ENCODE results near the gene IL17RE.
"Not testable (repeated sequence)": the region's sequence is repeated elsewhere in the genome, so short reads cannot be mapped to it uniquely, and the experiment has no call there.

The IL17RE gene

DNA sequence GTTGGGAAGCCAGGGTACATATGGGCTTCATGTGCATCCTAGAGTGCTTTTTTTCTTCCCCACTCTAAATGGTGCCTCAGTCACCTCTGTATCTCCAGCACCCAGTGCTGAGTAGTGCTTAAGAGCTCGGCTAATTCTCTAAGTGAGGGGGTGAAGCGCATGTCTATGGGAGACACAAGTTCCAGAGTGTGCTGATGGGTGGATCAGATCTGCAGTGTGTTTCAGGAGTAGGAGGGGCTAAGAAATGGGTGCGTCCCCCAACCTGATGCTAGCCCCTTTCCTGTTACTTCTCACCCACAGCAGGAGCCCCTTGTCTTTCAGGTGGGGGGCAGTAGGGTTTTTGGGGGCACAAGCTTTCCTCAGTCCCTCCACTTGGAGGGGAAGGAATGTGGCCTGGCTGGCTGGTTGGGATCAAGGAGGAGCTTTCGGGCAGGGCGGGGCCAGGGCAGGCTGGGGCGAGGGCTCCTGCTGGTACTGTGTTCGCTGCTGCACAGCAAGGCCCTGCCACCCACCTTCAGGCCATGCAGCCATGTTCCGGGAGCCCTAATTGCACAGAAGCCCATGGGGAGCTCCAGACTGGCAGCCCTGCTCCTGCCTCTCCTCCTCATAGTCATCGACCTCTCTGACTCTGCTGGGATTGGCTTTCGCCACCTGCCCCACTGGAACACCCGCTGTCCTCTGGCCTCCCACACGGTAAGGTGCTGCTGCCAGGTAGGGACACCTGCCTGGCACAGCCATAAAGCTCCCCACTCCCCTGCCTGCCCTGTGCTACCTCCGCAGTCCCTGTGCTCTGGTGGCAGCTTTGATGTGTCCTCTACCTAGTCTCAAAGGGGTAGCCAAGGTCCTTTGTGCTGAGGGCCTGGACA is at the start of gene IL17RE:
TSS of gene IL17RE (plus strand) at position 477 of the 866 bp plus-strand sequence. CDS start at position 562, 85 bp downstream.
- peak in 1 of 2 experiments; percentile 3 for DNase-seq

- not testable (repeated sequence) for DNase-seq
These were observed 48.2 kb upstream of the IL17RE start for GRCh38 chr3:9854291-9854940.

GRCh38 chr3:9855594-9855993 is 47.1 kb upstream of the IL17RE start:
- DNase-seq, result no peak

- no peak for DNase-seq
These were observed 43.1 kb upstream of the IL17RE start for GRCh38 chr3:9859530-9860025.

DNA sequence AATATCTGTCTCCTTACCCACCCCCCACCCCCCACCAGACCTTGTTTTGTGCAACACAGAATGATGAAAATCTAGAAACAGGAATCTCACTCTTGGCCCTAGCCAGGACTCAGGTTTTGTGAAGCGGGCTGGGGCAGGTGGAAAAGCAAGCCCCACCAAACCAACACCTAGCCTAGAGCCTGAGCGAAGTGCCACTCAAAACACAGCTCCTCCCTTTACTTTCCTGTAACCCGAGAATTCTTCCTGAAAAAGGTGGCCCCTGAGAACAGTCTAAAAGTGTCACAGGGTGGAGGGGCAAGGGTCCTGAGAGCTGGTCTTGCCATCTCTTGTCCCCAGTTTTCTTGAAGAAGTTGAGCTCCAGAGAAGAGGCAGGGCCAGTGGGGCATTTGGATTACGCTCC is 41.4 kb upstream of the IL17RE start:
- DNase-seq, result no peak

DNA sequence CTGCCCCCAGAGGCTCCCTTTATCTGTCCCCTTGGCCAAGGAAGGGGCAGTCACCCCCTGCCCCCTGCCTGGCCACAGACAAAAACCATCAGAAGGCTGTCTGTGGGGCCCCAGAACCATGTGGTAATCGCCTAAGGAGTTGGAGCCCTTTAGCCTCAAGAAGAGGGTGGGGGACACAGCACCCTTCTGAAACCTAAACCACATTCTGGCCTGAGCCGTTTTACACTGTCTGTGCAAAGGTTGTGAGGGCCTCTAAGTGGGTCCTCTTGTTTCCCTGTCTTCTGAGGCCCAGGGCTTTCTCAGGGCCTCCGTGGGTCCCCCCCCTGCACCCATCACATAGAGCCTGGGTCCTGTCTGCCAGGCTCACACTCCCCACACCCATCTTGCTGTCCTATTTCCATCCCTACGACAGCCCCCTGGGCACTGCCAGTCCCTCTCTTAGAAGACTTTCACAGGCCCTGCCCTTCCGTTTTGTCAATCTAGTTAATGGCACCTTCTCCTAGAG is 41.0 kb upstream of the IL17RE start:
- DNase-seq, result no peak

DNA sequence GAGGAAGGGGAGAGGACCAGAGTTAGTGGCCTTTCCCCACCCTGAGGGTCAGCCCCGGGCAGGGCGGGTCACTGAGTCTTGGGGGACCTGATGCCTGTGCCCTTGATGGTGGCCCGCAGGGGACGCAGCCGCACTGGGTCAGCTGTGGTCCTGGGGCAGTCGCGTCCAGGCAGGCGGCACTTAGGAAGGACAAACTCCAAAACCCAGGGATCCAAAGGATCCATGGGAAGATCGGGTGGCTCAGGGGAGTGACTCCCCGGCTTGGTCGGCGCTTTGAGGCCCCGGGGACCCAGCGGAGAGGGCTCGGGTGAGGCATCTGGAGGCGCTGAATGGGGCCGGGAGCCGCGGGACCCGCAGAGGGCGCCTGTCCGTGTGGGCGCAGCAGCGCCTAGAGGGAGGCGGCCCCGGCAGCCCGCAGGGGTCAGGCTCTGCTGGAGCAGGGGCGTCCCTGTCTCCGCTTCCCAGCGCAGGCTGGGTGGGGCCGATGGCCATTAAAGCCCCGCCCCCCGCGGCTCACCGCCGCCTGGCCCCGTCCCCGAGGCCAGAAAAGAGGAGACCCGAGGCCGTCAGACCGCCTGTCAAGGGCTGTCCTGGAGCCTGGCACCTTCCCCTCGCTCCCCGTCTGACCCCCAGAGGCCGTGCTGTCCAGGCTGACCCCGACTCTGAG is 40.1 kb upstream of the IL17RE start:
- DNase-seq, result peak in 1 of 2 experiments; percentile 62

- no peak for DNase-seq
These were observed 39.4 kb upstream of the IL17RE start for GRCh38 chr3:9863058-9863772.

- no peak for DNase-seq
These were observed 38.3 kb upstream of the IL17RE start for GRCh38 chr3:9864200-9864927.

DNA sequence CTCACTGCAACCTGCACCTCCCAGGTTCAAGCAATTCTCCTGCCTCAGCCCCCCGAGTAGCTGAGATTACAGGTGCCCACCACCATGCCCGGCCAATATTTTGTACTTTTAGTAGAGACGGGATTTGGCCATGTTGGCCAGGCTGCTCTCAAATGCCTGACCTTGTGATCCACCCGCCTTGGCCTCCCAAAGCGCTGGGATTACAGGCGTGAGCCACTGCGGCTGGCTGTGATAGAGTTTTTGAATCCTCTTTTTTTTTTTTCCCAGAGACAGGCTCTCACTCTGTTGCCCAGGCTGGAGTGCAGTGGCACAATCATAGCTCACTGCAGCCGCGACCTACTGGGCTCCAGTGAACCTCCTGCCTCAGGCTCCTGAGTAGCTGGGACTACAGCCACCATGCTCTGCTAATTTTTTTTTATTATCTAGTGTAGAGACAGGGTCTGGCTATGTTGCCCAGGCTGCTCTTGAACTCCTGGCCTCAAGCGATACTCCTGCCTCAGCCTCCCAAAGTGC is 37.5 kb upstream of the IL17RE start:
- not testable (repeated sequence) for DNase-seq

- no peak for DNase-seq
These were observed 36.0 kb upstream of the IL17RE start for GRCh38 chr3:9866639-9867038.

DNA sequence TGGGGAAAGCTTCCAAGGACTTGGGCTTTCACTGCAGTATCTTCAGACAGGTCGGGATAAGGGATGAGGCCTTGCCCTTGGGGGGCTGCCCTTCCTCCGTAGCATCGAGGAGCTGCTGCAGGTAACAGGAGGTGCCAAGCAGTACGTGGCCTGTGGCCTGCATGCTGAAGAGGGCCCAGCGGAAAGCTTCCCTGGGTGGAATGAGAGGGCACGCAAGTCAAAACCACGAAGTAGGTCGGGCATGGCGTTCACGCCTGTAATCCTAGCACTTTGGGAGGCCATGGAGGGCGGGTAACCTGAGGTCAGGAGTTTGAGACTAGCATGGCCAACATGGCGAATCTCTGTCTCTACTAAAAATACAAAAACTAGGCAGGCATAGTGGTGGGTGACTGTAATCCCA is 35.5 kb upstream of the IL17RE start:
- DNase-seq, result no peak

GRCh38 chr3:9869955-9870354 is 32.7 kb upstream of the IL17RE start:
- DNase-seq, result no peak

- no peak for DNase-seq
These were observed 31.7 kb upstream of the IL17RE start for GRCh38 chr3:9870978-9871377.

DNA sequence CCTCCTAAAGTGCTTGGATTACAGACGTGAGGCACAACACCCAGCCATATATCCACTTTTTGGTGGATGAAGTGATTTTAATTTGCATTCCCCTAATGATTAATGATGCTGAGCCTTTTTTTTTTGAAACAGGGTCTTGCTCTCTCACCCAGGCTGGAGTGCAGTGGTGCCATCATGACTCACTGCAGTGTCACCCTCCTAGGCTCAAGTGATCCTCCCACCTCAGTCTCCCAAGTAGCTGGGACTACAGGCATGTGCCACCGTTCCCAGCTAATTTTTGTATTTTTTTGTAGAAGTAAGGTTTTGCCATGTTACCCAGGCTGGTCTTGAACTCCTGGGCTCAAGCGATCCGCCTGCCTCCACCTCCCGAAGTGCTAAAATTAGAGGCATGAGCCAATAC is 30.6 kb upstream of the IL17RE start:
- DNase-seq, result not testable (repeated sequence)

DNA sequence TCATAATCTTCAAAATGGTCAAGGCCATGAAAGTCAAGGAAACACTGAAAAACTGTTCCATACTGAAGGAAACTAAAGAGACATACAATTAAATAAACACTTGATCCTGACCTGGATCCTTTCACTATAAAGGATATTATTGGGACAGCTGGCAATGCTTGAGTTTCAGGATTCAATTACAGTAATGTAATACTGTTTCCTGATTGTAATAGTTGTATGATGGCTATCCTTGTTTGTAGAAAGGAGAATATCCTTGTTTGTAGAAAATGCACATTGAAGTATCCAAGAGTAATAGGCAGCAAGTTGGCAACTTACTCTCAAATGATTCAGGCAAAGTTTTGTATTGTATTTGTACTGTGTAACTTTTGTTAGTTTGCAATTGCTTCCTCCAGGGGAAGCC is 27.2 kb upstream of the IL17RE start:
- no peak for DNase-seq

DNA sequence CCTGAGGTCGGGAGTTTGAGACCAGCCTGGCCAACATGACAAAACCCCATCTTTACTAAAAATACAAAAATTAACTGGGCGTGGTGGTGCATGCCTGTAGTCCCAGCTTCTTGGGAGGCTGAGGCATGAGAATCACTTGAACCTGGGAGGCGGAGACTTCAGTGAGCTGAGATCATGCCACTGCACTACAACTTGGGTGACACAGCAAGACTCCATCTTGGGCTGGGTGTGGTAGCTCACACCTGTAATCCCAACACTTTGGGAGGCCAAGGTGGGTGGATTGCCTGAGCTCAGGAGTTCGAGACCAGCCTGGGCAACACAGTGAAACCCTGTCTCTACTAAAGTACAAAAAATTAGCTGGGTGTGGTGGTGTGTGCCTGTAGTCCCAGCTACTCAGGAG is 26.4 kb upstream of the IL17RE start:
- DNase-seq, result not testable (repeated sequence)

- no peak for DNase-seq
These were observed 25.7 kb upstream of the IL17RE start for GRCh38 chr3:9876991-9877390.

DNA sequence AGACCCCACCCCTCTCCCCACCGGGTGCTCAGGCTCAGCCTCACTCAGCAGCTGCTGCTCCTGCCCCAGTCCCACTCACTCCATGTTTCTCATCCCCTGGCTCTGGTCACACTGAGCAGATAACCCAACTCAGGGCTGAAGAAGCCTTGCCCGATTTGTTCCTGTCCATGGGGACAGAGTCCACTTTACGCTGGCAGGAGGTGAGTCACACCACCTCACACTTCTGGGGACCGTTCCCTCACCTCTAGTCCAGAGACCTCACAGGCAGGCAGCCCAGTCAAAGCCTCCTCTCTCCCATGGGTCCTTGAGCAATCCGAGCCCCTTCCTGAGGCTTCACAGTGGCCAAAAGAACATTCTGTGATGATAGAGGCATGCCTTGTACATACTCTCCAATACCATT is 23.9 kb upstream of the IL17RE start:
- no peak for DNase-seq

DNA sequence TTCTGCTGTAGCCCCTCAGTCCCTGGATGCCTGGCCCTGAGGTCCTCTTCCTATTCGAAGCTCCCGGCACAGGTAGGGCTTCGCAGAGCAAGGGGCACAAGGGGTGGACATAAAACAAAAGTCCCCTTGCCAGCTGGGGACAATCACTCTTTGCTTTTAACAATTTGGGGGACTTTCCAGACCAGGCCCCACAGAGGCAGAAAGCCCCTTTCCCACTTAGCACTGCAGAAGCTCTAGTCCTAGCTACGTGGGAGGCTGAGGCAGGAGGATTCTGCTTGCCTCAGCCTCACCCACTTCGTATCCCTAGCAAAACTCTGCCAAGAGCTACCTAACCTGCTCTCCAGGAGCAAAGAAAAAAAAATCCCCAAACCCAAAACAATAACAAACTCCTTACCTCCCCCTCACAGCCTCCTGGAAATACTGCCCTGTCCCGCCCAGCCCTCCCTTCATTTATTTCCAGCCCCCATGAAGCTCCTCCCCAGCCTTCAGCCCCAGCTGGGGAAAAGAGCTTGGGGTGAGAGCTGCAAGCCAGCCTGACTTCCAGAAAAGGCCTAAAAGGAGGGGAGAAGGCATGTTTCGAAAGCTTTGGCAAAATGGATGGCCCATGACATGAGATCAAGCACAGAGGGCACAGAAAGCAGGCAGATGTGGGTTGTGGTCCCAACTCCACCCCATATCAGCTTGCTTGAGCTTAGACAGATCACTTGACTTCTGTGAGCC is 22.7 kb upstream of the IL17RE start, which contains the start of gene CIDEC:
TSS of gene CIDEC (minus strand) at position 424 of the 720 bp plus-strand sequence. CDS start 1,767 bp downstream, outside the sequence.
- DNase-seq, result no peak

DNA sequence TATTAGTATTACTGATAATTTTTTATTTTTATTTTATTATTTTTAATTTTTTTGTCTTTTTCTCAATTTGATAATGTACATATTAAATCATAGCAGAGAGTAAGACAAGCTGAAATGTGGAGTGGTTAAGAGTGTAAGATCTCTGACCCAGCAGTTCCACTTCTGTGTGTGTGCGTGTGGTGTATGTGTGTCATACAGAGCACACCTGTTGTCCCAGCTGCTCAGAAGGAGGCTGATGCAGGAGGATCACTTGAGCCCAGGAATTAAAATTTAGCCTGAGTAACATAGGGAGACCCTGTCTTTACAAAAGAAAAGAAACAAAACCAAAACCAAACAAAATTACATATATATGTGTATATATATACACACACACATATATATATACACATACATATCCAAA is 21.2 kb upstream of the IL17RE start:
- no peak for DNase-seq
